H9 (cell line): ENCODE data around the gene CFAP54. TPM values are rescaled to one million over a fixed set of nuclear protein-coding genes. Genes with fewer than 3 reads are reported as not detected.

Experiments used
- DNase-seq: peaks from one replicate; pipeline ENCODE4 v3.0.0-alpha.2; 2017
- H2AFZ ChIP-seq: one replicate; pipeline ENCODE4 v1.6.1; 2013; ENCODE audit warnings: mild to moderate bottlenecking, low read length, control low read depth, moderate library complexity
- H2AK5ac ChIP-seq: 2 replicates; pipeline ENCODE4 v1.6.1; 2013; ENCODE audit warnings: low read length, control low read depth, mixed read lengths; ENCODE audit not compliant: insufficient read length
- H2BK120ac ChIP-seq: one replicate; pipeline ENCODE4 v1.6.1; 2013; ENCODE audit warnings: low read depth, mild to moderate bottlenecking, low read length, control low read depth, inconsistent platforms; ENCODE audit not compliant: poor library complexity, severe bottlenecking
- H2BK12ac ChIP-seq: 2 replicates; pipeline ENCODE4 v1.6.1; 2013; ENCODE audit warnings: low read length, control low read depth, mixed read lengths, low read depth; ENCODE audit not compliant: insufficient read length
- H2BK15ac ChIP-seq: 2 replicates; pipeline ENCODE4 v1.6.1; 2013; ENCODE audit warnings: low read depth, low read length, control low read depth
- H2BK20ac ChIP-seq: one replicate; pipeline ENCODE4 v1.6.1; 2013; ENCODE audit warnings: low read depth, mild to moderate bottlenecking, low read length, control low read depth, inconsistent platforms; ENCODE audit not compliant: poor library complexity, severe bottlenecking
- H2BK5ac ChIP-seq: 2 replicates; pipeline ENCODE4 v1.6.1; 2013; ENCODE audit warnings: low read length, control low read depth, mixed read lengths; ENCODE audit not compliant: insufficient read length
- H3K14ac ChIP-seq: 2 replicates; pipeline ENCODE4 v1.6.1; 2013; ENCODE audit warnings: low read length, control low read depth; ENCODE audit not compliant: insufficient read depth
- H3K18ac ChIP-seq: 2 replicates; pipeline ENCODE4 v1.6.1; 2013; ENCODE audit warnings: low read depth, mild to moderate bottlenecking, mixed read lengths, low read length, control low read depth; ENCODE audit not compliant: insufficient read length
- H3K23ac ChIP-seq: 2 replicates; pipeline ENCODE4 v1.6.1; 2013; ENCODE audit warnings: low read length, control low read depth, mixed read lengths, low read depth; ENCODE audit not compliant: insufficient read length
- H3K23me2 ChIP-seq: 2 replicates; pipeline ENCODE4 v1.6.1; 2013; ENCODE audit warnings: low read depth, mild to moderate bottlenecking, mixed read lengths, low read length, control low read depth; ENCODE audit not compliant: insufficient read length, poor library complexity, severe bottlenecking
- H3K27ac ChIP-seq: 2 replicates; pipeline ENCODE4 v1.5.1; 2013; ENCODE audit warnings: low read length, control low read depth, mixed read lengths, low read depth; ENCODE audit not compliant: insufficient read length
- H3K27me3 ChIP-seq: 2 replicates; pipeline ENCODE4 v1.6.1; 2013; ENCODE audit warnings: low read length, control low read depth, inconsistent platforms; ENCODE audit not compliant: insufficient read depth
- H3K4ac ChIP-seq: 2 replicates; pipeline ENCODE4 v1.6.1; 2013; ENCODE audit warnings: low read depth, mild to moderate bottlenecking, control low read depth, inconsistent platforms, low read length, moderate library complexity
- H3K4me1 ChIP-seq: 2 replicates; pipeline ENCODE4 v1.6.1; 2013; ENCODE audit warnings: low read length, control low read depth, inconsistent platforms; ENCODE audit not compliant: insufficient read depth
- H3K4me2 ChIP-seq: 2 replicates; pipeline ENCODE4 v1.6.1; 2013; ENCODE audit warnings: low read length, control low read depth, mixed read lengths; ENCODE audit not compliant: insufficient read length, insufficient read depth
- H3K56ac ChIP-seq: 2 replicates; pipeline ENCODE4 v1.6.1; 2013; ENCODE audit warnings: low read depth, mild to moderate bottlenecking, mixed read lengths, low read length, control low read depth; ENCODE audit not compliant: insufficient read length
- H3K79me1 ChIP-seq: 2 replicates; pipeline ENCODE4 v1.6.1; 2013; ENCODE audit warnings: low read depth, mild to moderate bottlenecking, moderate library complexity, low read length, control low read depth, inconsistent platforms; ENCODE audit not compliant: insufficient read depth, poor library complexity, severe bottlenecking
- H3K79me2 ChIP-seq: 2 replicates; pipeline ENCODE4 v1.6.1; 2013; ENCODE audit warnings: low read length, control low read depth, inconsistent platforms; ENCODE audit not compliant: insufficient read depth
- H3K9ac ChIP-seq: 2 replicates; pipeline ENCODE4 v1.6.1; 2013; ENCODE audit warnings: low read length, control low read depth, mixed read lengths; ENCODE audit not compliant: insufficient read length; ENCODE audit errors: extremely low read depth
- H3K9me3 ChIP-seq: one replicate; pipeline ENCODE4 v1.6.1; 2013; ENCODE audit warnings: low read depth, low read length, inconsistent platforms; ENCODE audit not compliant: control insufficient read depth
- H3T11ph ChIP-seq: one replicate; pipeline ENCODE4 v1.6.1; 2013; ENCODE audit warnings: mild to moderate bottlenecking, low read length, control low read depth, inconsistent platforms
- H4K20me1 ChIP-seq: one replicate; pipeline ENCODE4 v1.6.1; 2013; ENCODE audit not compliant: control insufficient read depth, insufficient read length, insufficient read depth
- H4K5ac ChIP-seq: 2 replicates; pipeline ENCODE4 v1.6.1; 2013; ENCODE audit warnings: low read depth, mild to moderate bottlenecking, mixed read lengths, low read length, control low read depth; ENCODE audit not compliant: insufficient read length
- H4K8ac ChIP-seq: replicated peaks from 2 replicates; pipeline ENCODE4 v1.6.1; 2013; ENCODE audit warnings: low read length, control low read depth, mixed read lengths, low read depth; ENCODE audit not compliant: insufficient read length
- H4K91ac ChIP-seq: 2 replicates; pipeline ENCODE4 v1.6.1; 2013; ENCODE audit warnings: low read depth, mild to moderate bottlenecking, moderate library complexity, mixed read lengths, low read length, control low read depth; ENCODE audit not compliant: insufficient read length
- H3K27ac Mint-ChIP-seq, 3 experiments: 2 replicates in 2 of 3; 3 replicates in 1 of 3; pipeline ENCODE4 v1.8.0; 2020 to 2021; ENCODE audit warnings: mixed read lengths in 3 of 3, mild to moderate bottlenecking in 1 of 3, moderate library complexity in 1 of 3
- H3K27me3 Mint-ChIP-seq: 2 replicates; pipeline ENCODE4 v1.8.0; 2021; ENCODE audit warnings: low read depth, mild to moderate bottlenecking, moderate library complexity, mixed read lengths
- H3K36me3 Mint-ChIP-seq, 3 experiments: 2 replicates in 2 of 3; 3 replicates in 1 of 3; pipeline ENCODE4 v1.8.0; 2020 to 2021; ENCODE audit warnings: low read depth in 3 of 3, mixed read lengths in 3 of 3; ENCODE audit not compliant: insufficient read depth in 1 of 3
- H3K4me1 Mint-ChIP-seq, 2 experiments: 2 replicates each; pipeline ENCODE4 v1.8.0; 2020; ENCODE audit warnings: mixed read lengths in 2 of 2
- H3K4me3 Mint-ChIP-seq, 2 experiments: 2 replicates in 1 of 2; 3 replicates in 1 of 2; pipeline ENCODE4 v1.8.0; 2020 to 2021; ENCODE audit warnings: mild to moderate bottlenecking in 2 of 2, mixed read lengths in 2 of 2, moderate library complexity in 1 of 2
- H3K9me3 Mint-ChIP-seq, 2 experiments: 2 replicates in 1 of 2; 3 replicates in 1 of 2; pipeline ENCODE4 v1.8.0; 2020; ENCODE audit warnings: mild to moderate bottlenecking in 2 of 2, mixed read lengths in 2 of 2, moderate library complexity in 1 of 2
- CTCF ChIP-seq: fragments of 200-600 bp; sonication (generic); conservative IDR thresholded peaks from 3 replicates; pipeline ENCODE4 v1.8.0; 2021; ENCODE audit warnings: antibody characterized with exemption, mild to moderate bottlenecking
- WGBS: extraction: QIAGEN DNeasy Blood & Tissue Kit; methylation state at CpG from one replicate; pipeline ENCODE4 v1.1.7; 2013; ENCODE audit warnings: missing lambda C conversion rate, low lambda C conversion rate, mixed read lengths; ENCODE audit not compliant: insufficient read length; ENCODE audit errors: extremely low coverage; 5-methylcytosine and 5-hydroxymethylcytosine counted together
- total RNA-seq: library from RNA; stranded (reverse); gene quantifications from 2 replicates; pipeline ENCODE4 v1.2.1, GENCODE V29; 2021

Gene CFAP54
- total RNA-seq, 1 experiment from 2014 or later: 0.24 TPM

- no peak overlapping the region for H2BK20ac ChIP-seq
- no peak for DNase-seq
- no peak overlapping the region for H4K8ac ChIP-seq
- H3K14ac ChIP-seq: no peak overlapping the region
- H3K4ac ChIP-seq: no peak overlapping the region
- H3K9me3 Mint-ChIP-seq: peaks cover 3 to 5% of the 10 kb centered on the region in 2 experiments; a peak in 2 of 5 replicates
- WGBS: no CpG with 5 or more reads among the region's 3 CpGs
- no peak overlapping the region for H3K4me3 Mint-ChIP-seq
- no peak overlapping the region for H4K91ac ChIP-seq
- no peaks in the 10 kb centered on the region for H3K23me2 ChIP-seq
- no peak overlapping the region for H2AFZ ChIP-seq
- H3K9me3 ChIP-seq: no peaks in the 10 kb centered on the region
- H4K5ac ChIP-seq: no peak overlapping the region
- H3K79me1 ChIP-seq: no peaks in the 10 kb centered on the region
- H3K4me1 ChIP-seq: no peaks in the 10 kb centered on the region
- H2BK5ac ChIP-seq: no peak overlapping the region
- H4K20me1 ChIP-seq: no peaks in the 10 kb centered on the region
- no peak overlapping the region for H3K4me2 ChIP-seq
- no peak overlapping the region for H3T11ph ChIP-seq
- no peak overlapping the region for H2BK12ac ChIP-seq
- H3K9ac ChIP-seq: no peak overlapping the region
- no peak overlapping the region for H2BK15ac ChIP-seq
- H3K27me3 ChIP-seq: no peaks in the 10 kb centered on the region
- no peaks in the 10 kb centered on the region for H3K27me3 Mint-ChIP-seq
- no peak overlapping the region for H3K27ac Mint-ChIP-seq
- no peak overlapping the region for H3K27ac ChIP-seq
- no peak overlapping the region for H3K18ac ChIP-seq
- TF ChIP-seq CTCF: no peak
- H3K79me2 ChIP-seq: no peaks in the 10 kb centered on the region
- H3K56ac ChIP-seq: no peak overlapping the region
- no peak overlapping the region for H2BK120ac ChIP-seq
- peaks cover 0 to 2% (median 0%) of the 10 kb centered on the region in 3 experiments; a peak in 1 of 7 replicates for H3K36me3 Mint-ChIP-seq
- H3K23ac ChIP-seq: no peak overlapping the region
- no peaks in the 10 kb centered on the region for H3K4me1 Mint-ChIP-seq
- H2AK5ac ChIP-seq: no peak overlapping the region
Measured at GRCh38 chr12:96770219-96771102, 281.1 kb downstream of the CFAP54 start.
